ENCODE results near the gene SEC14L3.

DNA sequence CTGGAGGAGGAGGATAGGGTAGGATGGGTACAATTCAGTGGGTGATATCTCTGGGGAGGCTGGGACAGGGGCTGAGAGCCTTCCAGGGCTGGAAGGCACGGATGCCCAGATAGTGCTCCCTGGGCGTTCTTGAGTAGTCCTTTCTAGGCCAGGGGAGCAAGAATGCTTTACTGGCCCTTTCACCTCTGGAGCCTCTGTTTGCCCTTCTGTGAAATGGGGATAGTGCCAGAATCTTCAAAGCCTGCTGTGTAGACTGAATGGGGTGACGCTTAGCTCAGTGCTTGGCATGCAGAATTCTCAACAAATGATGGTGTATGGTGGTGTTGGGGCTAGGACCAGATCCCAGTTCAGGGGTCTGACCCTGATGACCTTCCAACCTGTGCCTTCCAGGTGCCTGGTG lies 38.6 kb downstream of the SEC14L3 start:
- TF ChIP-seq POLR2A (IDR thresholded peaks at IDR 0.05), result no peak
- TF ChIP-seq, protein P1, sequence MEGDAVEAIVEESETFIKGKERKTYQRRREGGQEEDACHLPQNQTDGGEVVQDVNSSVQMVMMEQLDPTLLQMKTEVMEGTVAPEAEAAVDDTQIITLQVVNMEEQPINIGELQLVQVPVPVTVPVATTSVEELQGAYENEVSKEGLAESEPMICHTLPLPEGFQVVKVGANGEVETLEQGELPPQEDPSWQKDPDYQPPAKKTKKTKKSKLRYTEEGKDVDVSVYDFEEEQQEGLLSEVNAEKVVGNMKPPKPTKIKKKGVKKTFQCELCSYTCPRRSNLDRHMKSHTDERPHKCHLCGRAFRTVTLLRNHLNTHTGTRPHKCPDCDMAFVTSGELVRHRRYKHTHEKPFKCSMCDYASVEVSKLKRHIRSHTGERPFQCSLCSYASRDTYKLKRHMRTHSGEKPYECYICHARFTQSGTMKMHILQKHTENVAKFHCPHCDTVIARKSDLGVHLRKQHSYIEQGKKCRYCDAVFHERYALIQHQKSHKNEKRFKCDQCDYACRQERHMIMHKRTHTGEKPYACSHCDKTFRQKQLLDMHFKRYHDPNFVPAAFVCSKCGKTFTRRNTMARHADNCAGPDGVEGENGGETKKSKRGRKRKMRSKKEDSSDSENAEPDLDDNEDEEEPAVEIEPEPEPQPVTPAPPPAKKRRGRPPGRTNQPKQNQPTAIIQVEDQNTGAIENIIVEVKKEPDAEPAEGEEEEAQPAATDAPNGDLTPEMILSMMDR (IDR thresholded peaks at IDR 0.05), result no peak
